PC-3 (cell line): ENCODE results near the gene FAM83D. TPM values are rescaled to one million over a fixed set of nuclear protein-coding genes. Genes with fewer than 3 reads are reported as not detected.

ENCODE experiments used
- ATAC-seq: fragments of 200-7000 bp; cut with Tn5 transposase; 2 replicates; pipeline ENCODE4 v1.9.1; 2020; ENCODE audit warnings: mild to moderate bottlenecking, moderate library complexity
- BruUV-seq: library from RNA; stranded (reverse); fragments of 400-500 nt; replicated peaks from 2 replicates; lab custom pipeline; 2021; lab: Mats Ljungman, UMichigan
- CTCF ChIA-PET: fragments of 300-600 bp; sonication (Branson Sonifier 250); formaldehyde crosslinking; loops from one replicate; lab custom pipeline; 2022; ENCODE audit warnings: antibody characterized with exemption; lab: Charles Lee
- POLR2A ChIA-PET: fragments of 300-600 bp; sonication (Branson Sonifier 250); formaldehyde crosslinking; loops from one replicate; lab custom pipeline; 2022; ENCODE audit warnings: antibody characterized with exemption; ENCODE audit not compliant: unreplicated experiment; lab: Charles Lee
- DNase-seq: peaks from one replicate; pipeline ENCODE4 v3.0.0-alpha.2; 2015
- H2AFZ ChIP-seq: fragments of 300-600 bp; sonication (generic); 2 replicates; pipeline ENCODE4 v1.6.0; 2016; ENCODE audit warnings: antibody characterized with exemption, low read length
- H3F3A ChIP-seq: fragments of 300-600 bp; sonication (generic); one replicate; pipeline ENCODE4 v1.6.0; 2017; ENCODE audit warnings: antibody characterized with exemption, low read length, control low read depth, mild to moderate bottlenecking; ENCODE audit not compliant: unreplicated experiment
- H3K27ac ChIP-seq: fragments of 300-600 bp; sonication (generic); 2 replicates; pipeline ENCODE4 v1.5.1; 2016; ENCODE audit warnings: mild to moderate bottlenecking, low read length
- H3K27me3 ChIP-seq: fragments of 300-600 bp; sonication (generic); 2 replicates; pipeline ENCODE4 v1.6.1; 2016; ENCODE audit warnings: low read length, mixed read lengths
- H3K36me3 ChIP-seq: fragments of 300-600 bp; sonication (generic); 2 replicates; pipeline ENCODE4 v1.6.1; 2016; ENCODE audit warnings: low read depth, mixed run types, low read length, mixed read lengths
- H3K4me1 ChIP-seq: fragments of 300-600 bp; sonication (generic); 2 replicates; pipeline ENCODE4 v1.5.1; 2016; ENCODE audit warnings: low read length; ENCODE audit not compliant: insufficient read depth
- H3K4me2 ChIP-seq: fragments of 300-600 bp; sonication (generic); 2 replicates; pipeline ENCODE4 v1.6.0; 2016; ENCODE audit warnings: low read length
- H3K4me3 ChIP-seq: fragments of 300-600 bp; sonication (generic); 2 replicates; pipeline ENCODE4 v1.5.1; 2016; ENCODE audit warnings: mild to moderate bottlenecking, low read length, mixed read lengths
- H3K79me2 ChIP-seq: fragments of 300-600 bp; sonication (generic); 2 replicates; pipeline ENCODE4 v1.6.1; 2017; ENCODE audit warnings: low read length, mixed read lengths
- H3K9ac ChIP-seq: fragments of 300-600 bp; sonication (generic); 2 replicates; pipeline ENCODE4 v1.6.0; 2016; ENCODE audit warnings: mild to moderate bottlenecking, low read length
- H3K9me2 ChIP-seq: fragments of 300-600 bp; sonication (generic); replicated peaks from 2 replicates; pipeline ENCODE4 v1.6.1; 2016; ENCODE audit warnings: mixed run types, low read length, mixed read lengths
- H3K9me3 ChIP-seq: fragments of 300-600 bp; sonication (generic); 2 replicates; pipeline ENCODE4 v1.6.1; 2016; ENCODE audit warnings: low read length, mixed read lengths
- H4K20me1 ChIP-seq: fragments of 300-600 bp; sonication (generic); 2 replicates; pipeline ENCODE4 v1.6.1; 2016; ENCODE audit warnings: low read length, mixed read lengths
- EZH2 ChIP-seq: fragments of 300-600 bp; sonication (generic); IDR thresholded peaks from one replicate; pipeline ENCODE4 v1.6.1; 2017; ENCODE audit warnings: antibody characterized with exemption, mild to moderate bottlenecking, low read length; ENCODE audit not compliant: unreplicated experiment
- EZH2phosphoT487 ChIP-seq: fragments of 300-600 bp; sonication (generic); IDR thresholded peaks from 2 replicates; pipeline ENCODE4 v1.6.1; 2018; ENCODE audit warnings: mild to moderate bottlenecking, antibody characterized with exemption, low read length, borderline replicate concordance
- intact Hi-C: fragments of 100-400 bp; cut with micrococcal nuclease; formaldehyde crosslinking; loops from 2 replicates; pipeline ENCODE4 v1.9.0; 2023
- total RNA-seq: library from RNA; depleted of rRNA; stranded (reverse); fragments of >200 nt; gene quantifications from 2 replicates; pipeline ENCODE4 v1.2.3, GENCODE V29; 2014
- TF ChIP-seq, protein P1 (sequence below): fragments of 300-600 bp; sonication (generic); conservative IDR thresholded peaks from 2 replicates; pipeline ENCODE4 v1.5.1; 2017; ENCODE audit warnings: antibody characterized with exemption, low read depth, mild to moderate bottlenecking, low read length

Gene FAM83D
- total RNA-seq, 1 experiment from 2014 or later: 69.6 TPM

- Histone ChIP-seq H3K36me3 (peaks cover 6% of the 10 kb centered on the region), H3K79me2 (0 out of 2 replicates have a peak, but pooled peaks cover 3% of the 10 kb centered on the region), H2AFZ (no peak overlapping the region), H3K27ac (no peak overlapping the region), H3F3A (no peaks in the 10 kb centered on the region), H3K4me2 (no peak overlapping the region), H3K9me2 (no peaks in the 10 kb centered on the region), H3K27me3 (no peaks in the 10 kb centered on the region), H3K4me3 (no peak overlapping the region), H3K4me1 (peaks cover 16% of the 10 kb centered on the region), H3K9me3 (no peaks in the 10 kb centered on the region), H3K9ac (no peak overlapping the region), H4K20me1 (no peaks in the 10 kb centered on the region)
- DNase-seq (no peak), ATAC-seq (no peak)
- no TSS peak for BruUV-seq
- ChIA-PET POLR2A (interaction anchor here (0.7 kb wide), 1 partner anchor 148 kb away, joined by 4 read pairs; no protein-coding TSS in a partner anchor), CTCF (no interaction called here)
- TF ChIP-seq EZH2: no peak
- TF ChIP-seq, protein P1, sequence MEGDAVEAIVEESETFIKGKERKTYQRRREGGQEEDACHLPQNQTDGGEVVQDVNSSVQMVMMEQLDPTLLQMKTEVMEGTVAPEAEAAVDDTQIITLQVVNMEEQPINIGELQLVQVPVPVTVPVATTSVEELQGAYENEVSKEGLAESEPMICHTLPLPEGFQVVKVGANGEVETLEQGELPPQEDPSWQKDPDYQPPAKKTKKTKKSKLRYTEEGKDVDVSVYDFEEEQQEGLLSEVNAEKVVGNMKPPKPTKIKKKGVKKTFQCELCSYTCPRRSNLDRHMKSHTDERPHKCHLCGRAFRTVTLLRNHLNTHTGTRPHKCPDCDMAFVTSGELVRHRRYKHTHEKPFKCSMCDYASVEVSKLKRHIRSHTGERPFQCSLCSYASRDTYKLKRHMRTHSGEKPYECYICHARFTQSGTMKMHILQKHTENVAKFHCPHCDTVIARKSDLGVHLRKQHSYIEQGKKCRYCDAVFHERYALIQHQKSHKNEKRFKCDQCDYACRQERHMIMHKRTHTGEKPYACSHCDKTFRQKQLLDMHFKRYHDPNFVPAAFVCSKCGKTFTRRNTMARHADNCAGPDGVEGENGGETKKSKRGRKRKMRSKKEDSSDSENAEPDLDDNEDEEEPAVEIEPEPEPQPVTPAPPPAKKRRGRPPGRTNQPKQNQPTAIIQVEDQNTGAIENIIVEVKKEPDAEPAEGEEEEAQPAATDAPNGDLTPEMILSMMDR: no peak
- no peak for TF ChIP-seq EZH2phosphoT487
- intact Hi-C loops: no loop called here
Measured at GRCh38 chr20:38987777-38988176, 61.6 kb downstream of the FAM83D start.

DNA sequence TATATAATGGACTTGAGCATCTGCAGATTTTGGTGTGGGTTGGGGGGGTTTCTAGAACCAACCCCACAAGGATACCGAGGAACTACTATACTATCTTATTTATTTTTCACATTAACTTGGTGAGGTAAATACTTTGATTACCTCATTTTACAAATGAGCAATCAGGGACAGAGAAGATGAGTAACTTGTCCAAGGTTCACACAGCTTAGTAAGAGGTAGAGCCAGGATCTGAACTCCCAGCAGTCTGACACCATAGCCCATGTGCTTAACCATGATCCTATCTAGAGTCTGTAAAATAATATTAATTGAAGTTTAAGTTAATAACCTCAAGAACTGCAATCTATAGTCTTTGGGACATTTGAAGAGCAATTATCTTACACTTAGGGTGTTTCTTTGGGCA is 64.5 kb downstream of the FAM83D start:
- no peak overlapping the region for H3K27ac ChIP-seq
- ChIA-PET CTCF (interaction anchor here (0.6 kb wide), 1 partner anchor 9 kb away, joined by 4 read pairs; no protein-coding TSS in a partner anchor), POLR2A (no interaction called here)
- H3K4me3 ChIP-seq: no peak overlapping the region
- H3K79me2 ChIP-seq: no peaks in the 10 kb centered on the region
- H3K27me3 ChIP-seq: no peaks in the 10 kb centered on the region
- H3K4me2 ChIP-seq: no peak overlapping the region
- TF ChIP-seq EZH2: no peak
- TF ChIP-seq EZH2phosphoT487: no peak
- TF ChIP-seq, protein P1: no peak
- BruUV-seq: no TSS peak
- DNase-seq: no peak
- no peak for ATAC-seq
- no peaks in the 10 kb centered on the region for H3F3A ChIP-seq
- peaks cover 11% of the 10 kb centered on the region for H3K36me3 ChIP-seq
- H2AFZ ChIP-seq: no peak overlapping the region
- H3K9me2 ChIP-seq: no peaks in the 10 kb centered on the region
- H3K9ac ChIP-seq: no peak overlapping the region
- intact Hi-C loops: no loop called here
- no peaks in the 10 kb centered on the region for H3K9me3 ChIP-seq
- H3K4me1 ChIP-seq: peaks cover 3% of the 10 kb centered on the region; the same call in 1 of the 2 replicates
- H4K20me1 ChIP-seq: no peaks in the 10 kb centered on the region

- Histone ChIP-seq H3K79me2 (no peaks in the 10 kb centered on the region), H4K20me1 (no peaks in the 10 kb centered on the region), H3K27me3 (no peaks in the 10 kb centered on the region), H3K9me3 (no peaks in the 10 kb centered on the region), H3K36me3 (peaks cover 18% of the 10 kb centered on the region), H3K9me2 (no peaks in the 10 kb centered on the region), H3K9ac (no peak overlapping the region), H3K4me1 (no peaks in the 10 kb centered on the region), H3K27ac (no peak overlapping the region), H3K4me2 (no peak overlapping the region), H3F3A (no peaks in the 10 kb centered on the region), H2AFZ (no peak overlapping the region), H3K4me3 (no peak overlapping the region)
- ATAC-seq (no peak), DNase-seq (no peak)
- intact Hi-C loops: no loop called here
- ChIA-PET POLR2A (interaction anchor here (0.9 kb wide), 1 partner anchor 10 kb away, joined by 5 read pairs; no protein-coding TSS in a partner anchor), CTCF (interaction anchor here (0.6 kb wide), 1 partner anchor 29 kb away, joined by 3 read pairs; no protein-coding TSS in a partner anchor)
- BruUV-seq: no TSS peak
- no peak for TF ChIP-seq EZH2
- TF ChIP-seq EZH2phosphoT487: no peak
- TF ChIP-seq, protein P1: no peak
Measured at GRCh38 chr20:38991814-38992704, 65.8 kb downstream of the FAM83D start.
